Left ventricle myocardium inferior (tissue), 1 donor: ENCODE results near the gene SIK3. TPM values are rescaled to one million over a fixed set of nuclear protein-coding genes. Genes with fewer than 3 reads are reported as not detected.

Experiments used
- DNase-seq: peaks from one replicate; pipeline ENCODE4 v3.0.0-alpha.2; 2020
- H3K27ac ChIP-seq: fragments of 200-600 bp; replicated peaks from 2 replicates; pipeline ENCODE4 v1.8.0; 2021
- H3K27me3 ChIP-seq: fragments of 200-600 bp; 2 replicates; pipeline ENCODE4 v1.8.0; 2021; ENCODE audit warnings: low read depth
- H3K36me3 ChIP-seq: fragments of 200-600 bp; 2 replicates; pipeline ENCODE4 v1.8.0; 2021
- H3K4me1 ChIP-seq: fragments of 200-600 bp; 2 replicates; pipeline ENCODE4 v1.8.0; 2021
- H3K4me3 ChIP-seq: fragments of 200-600 bp; 2 replicates; pipeline ENCODE4 v1.8.0; 2021; ENCODE audit warnings: mild to moderate bottlenecking, moderate library complexity
- H3K9me3 ChIP-seq: fragments of 200-600 bp; replicated peaks from 2 replicates; pipeline ENCODE4 v1.8.0; 2021
- CTCF ChIP-seq: fragments of 200-600 bp; IDR thresholded peaks from 2 replicates; pipeline ENCODE4 v1.8.0; 2021; ENCODE audit warnings: antibody characterized with exemption, mild to moderate bottlenecking, borderline replicate concordance
- intact Hi-C: fragments of 100-400 bp; cut with micrococcal nuclease; formaldehyde crosslinking; loops from one replicate; pipeline ENCODE4 v1.11.0; 2022
- total RNA-seq: library from RNA; stranded (reverse); fragmentation: NEBNext Ultra II Directional; extraction: Animal tissue kit (Norgen Biotek cat#: 25700); gene quantifications from one replicate; pipeline ENCODE4 v1.2.1, GENCODE V29; 2021
- donor health status: DM: no; HTN: yes; CAD: no; lungs with severe emphysema.

The SIK3 gene
- total RNA-seq, 1 donor from 2014 or later = 36.3 TPM

GRCh38 chr11:116861539-116861938, 236.7 kb downstream of the SIK3 start:
- Histone ChIP-seq H3K4me1 (peaks cover 23% of the 10 kb centered on the region), H3K36me3 (peaks cover 89% of the 10 kb centered on the region), H3K4me3 (no peak overlapping the region), H3K27me3 (no peaks in the 10 kb centered on the region), H3K9me3 (no peaks in the 10 kb centered on the region), H3K27ac (no peak overlapping the region)
- DNase-seq = no peak
- intact Hi-C loops = no loop called here
- no peak for TF ChIP-seq CTCF

- H3K4me1 ChIP-seq = peaks cover 10% of the 10 kb centered on the region
- H3K4me3 ChIP-seq = no peak overlapping the region
- peaks cover 87% of the 10 kb centered on the region for H3K36me3 ChIP-seq
- TF ChIP-seq CTCF = no peak
- H3K27ac ChIP-seq = no peak overlapping the region
- DNase-seq = no peak
- no peaks in the 10 kb centered on the region for H3K27me3 ChIP-seq
- H3K9me3 ChIP-seq = no peaks in the 10 kb centered on the region
- intact Hi-C loops = no loop called here
Observed at GRCh38 chr11:116860303-116860702, 237.9 kb downstream of the SIK3 start.

- no peak for DNase-seq
- no peaks in the 10 kb centered on the region for H3K9me3 ChIP-seq
- peaks cover 90% of the 10 kb centered on the region for H3K36me3 ChIP-seq
- no peaks in the 10 kb centered on the region for H3K4me1 ChIP-seq
- no peak for TF ChIP-seq CTCF
- intact Hi-C loops = no loop called here
- H3K27ac ChIP-seq = no peak overlapping the region
- H3K27me3 ChIP-seq = no peaks in the 10 kb centered on the region
- H3K4me3 ChIP-seq = no peak overlapping the region
Observed at GRCh38 chr11:116859175-116859574, 239.1 kb downstream of the SIK3 start.

GRCh38 chr11:116857936-116858335, 240.3 kb downstream of the SIK3 start:
- intact Hi-C loops = no loop called here
- Histone ChIP-seq H3K9me3 (no peaks in the 10 kb centered on the region), H3K4me1 (peaks cover 3% of the 10 kb centered on the region), H3K36me3 (peaks cover 85% of the 10 kb centered on the region), H3K27ac (no peak overlapping the region), H3K27me3 (no peaks in the 10 kb centered on the region), H3K4me3 (no peak overlapping the region)
- no peak for DNase-seq
- TF ChIP-seq CTCF = no peak

- Histone ChIP-seq H3K27ac (no peak overlapping the region), H3K4me1 (peaks cover 9% of the 10 kb centered on the region), H3K27me3 (no peaks in the 10 kb centered on the region), H3K9me3 (no peaks in the 10 kb centered on the region), H3K4me3 (no peak overlapping the region), H3K36me3 (peaks cover 79% of the 10 kb centered on the region)
- no peak for TF ChIP-seq CTCF
- no peak for DNase-seq
- intact Hi-C loops = no loop called here
Observed at GRCh38 chr11:116857316-116857715, 240.9 kb downstream of the SIK3 start.

- TF ChIP-seq CTCF = no peak
- intact Hi-C loops = no loop called here
- Histone ChIP-seq H3K27ac (no peak overlapping the region), H3K4me3 (no peak overlapping the region), H3K9me3 (no peaks in the 10 kb centered on the region), H3K36me3 (peaks cover 70% of the 10 kb centered on the region), H3K4me1 (peaks cover 17% of the 10 kb centered on the region), H3K27me3 (no peaks in the 10 kb centered on the region)
- no peak for DNase-seq
Observed at GRCh38 chr11:116856423-116856822, 241.8 kb downstream of the SIK3 start.
